ENCODE data around the gene DMC1.
"Not testable (repeated sequence)": the region's sequence is repeated elsewhere in the genome, so short reads cannot be mapped to it uniquely, and the experiment has no call there.

Gene DMC1

GRCh38 chr22:38569972-38570778 lies at the start of gene DMC1:
Gene DMC1 (minus strand): TSS chr22:38570183. CDS start chr22:38568256, 1,927 bp downstream.
- DNase-seq: peak; percentile 93 to 98 (median 97)

GRCh38 chr22:38618682-38619081 lies 48.7 kb upstream of the DMC1 start:
- no peak for DNase-seq

DNA sequence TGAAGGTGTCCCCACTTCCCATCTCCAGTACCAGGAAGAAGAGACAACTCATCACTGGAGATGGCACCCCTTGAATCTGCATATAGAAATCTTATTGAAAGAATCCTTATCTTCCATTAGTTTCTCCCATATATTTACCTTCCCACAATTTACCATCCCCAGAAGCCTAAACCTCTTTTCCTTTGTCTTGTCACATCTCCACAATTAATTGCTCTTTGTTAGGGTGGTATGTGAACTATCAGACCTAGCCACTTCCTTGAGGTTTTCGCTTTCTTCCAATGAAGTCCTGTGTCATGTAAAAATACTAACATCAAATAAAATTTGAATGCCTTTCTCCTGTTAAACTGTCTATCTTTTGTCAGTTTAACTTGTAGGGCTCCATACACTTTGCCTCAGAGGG lies 48.3 kb upstream of the DMC1 start:
- DNase-seq: no peak

DNA sequence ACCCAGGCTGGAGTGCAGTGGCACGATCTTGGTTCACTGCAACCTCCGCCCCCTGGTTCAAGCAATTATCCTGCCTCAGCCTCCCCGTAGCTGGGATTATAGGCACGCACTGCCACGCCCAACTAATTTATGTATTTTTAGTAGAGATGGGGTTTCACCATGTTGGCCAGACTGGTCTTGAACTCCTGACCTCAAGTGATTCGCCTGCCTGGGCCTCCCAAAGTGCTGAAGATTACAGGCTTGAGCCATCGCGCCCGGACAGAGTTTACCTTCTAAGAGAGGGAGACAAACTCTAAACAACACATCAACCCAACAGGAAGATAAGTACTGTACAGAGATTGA lies 45.1 kb upstream of the DMC1 start:
- not testable (repeated sequence) for DNase-seq

GRCh38 chr22:38614332-38615063 lies 44.5 kb upstream of the DMC1 start:
- no peak for DNase-seq

DNA sequence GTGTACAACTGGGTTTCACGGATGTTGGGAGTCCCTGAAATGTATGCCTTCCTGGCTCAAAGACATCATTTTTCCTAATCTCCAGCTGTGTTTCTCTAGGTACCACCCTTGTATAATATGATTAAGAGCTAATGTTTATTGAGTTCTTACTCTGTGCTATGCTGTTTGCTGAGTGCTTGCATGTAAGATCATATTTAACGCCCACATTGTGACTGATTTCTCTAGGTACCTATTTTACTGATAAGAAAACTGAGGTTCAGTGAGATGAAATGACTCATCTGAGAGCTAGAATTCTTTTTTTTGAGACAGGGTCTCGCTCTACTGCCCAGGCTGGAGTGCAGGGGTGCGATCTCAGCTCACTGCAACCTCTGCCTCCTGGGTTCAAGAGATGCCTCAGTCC lies 43.6 kb upstream of the DMC1 start:
- no peak for DNase-seq

DNA sequence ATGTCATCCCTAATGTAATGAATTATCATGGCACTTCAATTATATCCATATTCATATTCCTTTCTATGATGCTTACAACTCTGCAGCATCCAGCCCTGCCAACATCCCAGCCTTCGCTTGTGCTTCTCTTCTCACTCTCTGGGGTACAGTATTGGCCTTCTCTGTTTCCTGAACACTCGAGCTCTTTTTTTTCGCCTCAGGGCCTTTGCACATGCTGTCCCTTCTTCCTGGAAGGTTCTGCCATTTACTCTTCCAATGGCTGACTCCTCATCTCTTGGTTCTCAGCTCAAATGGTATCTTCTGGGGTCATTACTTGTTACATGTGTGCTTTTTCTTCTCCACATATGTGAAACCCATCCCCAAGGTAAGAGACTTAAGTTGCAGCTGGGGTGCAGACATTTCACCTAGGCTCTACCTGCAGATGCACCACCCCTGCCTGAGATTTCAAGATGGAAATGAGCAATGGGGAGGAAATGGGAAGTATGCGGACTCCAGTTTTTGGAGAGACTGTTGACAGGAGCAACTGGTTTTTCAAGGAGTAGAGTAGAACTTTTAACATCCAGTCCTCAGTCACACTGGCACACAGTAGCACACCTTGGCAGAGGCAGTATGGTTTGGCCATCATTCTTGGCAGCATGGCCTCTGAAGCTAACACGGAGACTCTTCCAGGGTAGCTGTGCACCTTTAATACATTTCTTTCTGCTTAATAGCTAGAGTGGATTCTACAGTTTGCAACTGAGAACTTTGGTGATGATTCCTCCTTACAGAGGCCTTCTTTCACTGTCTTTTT lies 42.4 kb upstream of the DMC1 start:
- DNase-seq: no peak

DNA sequence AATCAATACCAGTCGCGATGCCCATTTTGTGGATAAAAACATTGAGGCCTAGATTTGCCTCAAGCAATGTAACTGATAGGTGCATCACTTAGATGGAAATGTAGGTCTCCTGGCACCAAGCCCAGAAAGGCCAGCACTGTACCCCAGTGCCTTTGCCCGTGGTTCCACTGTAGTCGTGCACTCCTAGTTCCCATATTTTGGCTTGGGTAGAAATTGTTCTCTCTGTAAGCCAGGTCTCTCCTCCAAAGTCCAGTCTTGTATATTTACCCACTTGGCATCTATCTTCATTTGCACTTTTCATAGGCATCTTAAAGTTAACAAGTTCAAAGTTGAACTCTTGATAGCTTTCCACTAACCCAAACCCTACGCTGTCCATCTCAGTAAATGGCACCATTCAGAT lies 41.6 kb upstream of the DMC1 start:
- no peak for DNase-seq

GRCh38 chr22:38610234-38610633 lies 40.3 kb upstream of the DMC1 start:
- no peak for DNase-seq

DNA sequence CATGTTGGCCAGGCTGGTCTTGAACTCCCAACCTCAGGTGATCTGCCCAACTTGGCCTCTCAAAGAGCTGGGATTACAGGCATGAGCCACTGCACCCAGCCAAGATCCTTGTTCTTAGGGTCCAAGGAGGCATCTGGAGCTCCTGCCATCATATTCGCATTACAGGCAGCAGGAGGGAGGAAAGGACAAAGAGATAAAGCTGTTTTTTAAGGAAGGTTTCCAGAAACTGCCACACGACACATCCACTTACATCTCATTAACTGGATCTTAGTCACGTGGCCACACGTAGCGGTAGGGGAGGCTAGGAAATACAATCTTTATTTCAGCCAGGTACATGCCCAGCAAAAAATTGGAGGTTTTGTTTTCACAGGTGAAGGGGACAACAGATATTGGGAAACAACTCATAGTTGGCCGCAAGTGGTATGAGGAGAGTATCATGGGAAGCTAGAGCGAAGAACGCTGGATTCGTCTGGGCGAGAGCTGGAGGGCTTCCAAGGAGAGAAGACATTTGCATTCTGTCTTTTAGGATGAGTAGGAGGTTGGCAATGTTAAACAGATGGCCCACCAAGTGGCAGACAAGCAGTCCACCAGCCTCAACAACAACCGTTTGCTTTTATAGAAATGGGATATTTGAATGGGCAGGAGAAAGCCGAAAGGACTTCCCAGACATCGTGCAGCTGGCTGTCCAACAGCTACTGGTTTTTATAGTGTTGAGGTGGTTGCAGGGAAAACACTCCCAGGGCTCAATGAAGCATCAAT lies 39.2 kb upstream of the DMC1 start:
- DNase-seq: no peak

DNA sequence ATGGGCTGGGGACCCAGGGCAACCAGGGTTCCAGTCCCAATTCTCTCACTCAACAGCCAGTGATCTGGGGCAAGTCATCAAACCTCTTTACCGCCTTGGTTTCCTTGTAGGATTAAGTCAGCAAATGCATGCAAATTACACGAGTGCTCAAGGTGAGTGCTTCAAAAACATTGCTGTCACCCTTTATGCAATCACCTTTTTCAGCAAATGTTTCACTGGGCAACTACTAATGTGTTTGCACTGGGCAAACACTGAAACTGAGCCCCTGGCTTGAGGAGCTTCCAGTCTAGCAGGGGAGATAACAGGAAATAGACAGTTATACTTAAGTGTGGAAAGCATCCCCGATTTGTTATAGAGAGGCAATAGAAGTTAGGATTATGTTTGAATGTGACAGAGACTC lies 37.7 kb upstream of the DMC1 start:
- no peak for DNase-seq

DNA sequence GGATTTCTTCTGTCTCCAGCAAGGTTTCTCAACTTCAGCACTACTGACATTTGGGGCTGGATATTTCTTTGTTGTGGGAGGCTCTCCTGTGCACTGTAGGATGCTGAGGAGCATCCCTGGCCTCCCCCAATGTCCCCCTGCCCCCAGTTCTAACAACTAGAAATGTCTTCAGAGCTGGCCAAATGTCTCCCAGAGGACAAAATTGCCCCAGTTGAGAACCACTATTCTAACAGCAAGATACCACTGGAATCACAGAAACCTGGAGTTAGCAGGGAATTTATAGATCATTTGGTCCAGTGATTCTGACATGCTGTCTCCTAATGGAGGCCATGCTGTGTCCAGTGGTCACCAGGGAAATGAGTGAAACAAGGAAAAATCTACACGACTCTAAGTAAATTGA lies 32.2 kb upstream of the DMC1 start:
- no peak for DNase-seq

DNA sequence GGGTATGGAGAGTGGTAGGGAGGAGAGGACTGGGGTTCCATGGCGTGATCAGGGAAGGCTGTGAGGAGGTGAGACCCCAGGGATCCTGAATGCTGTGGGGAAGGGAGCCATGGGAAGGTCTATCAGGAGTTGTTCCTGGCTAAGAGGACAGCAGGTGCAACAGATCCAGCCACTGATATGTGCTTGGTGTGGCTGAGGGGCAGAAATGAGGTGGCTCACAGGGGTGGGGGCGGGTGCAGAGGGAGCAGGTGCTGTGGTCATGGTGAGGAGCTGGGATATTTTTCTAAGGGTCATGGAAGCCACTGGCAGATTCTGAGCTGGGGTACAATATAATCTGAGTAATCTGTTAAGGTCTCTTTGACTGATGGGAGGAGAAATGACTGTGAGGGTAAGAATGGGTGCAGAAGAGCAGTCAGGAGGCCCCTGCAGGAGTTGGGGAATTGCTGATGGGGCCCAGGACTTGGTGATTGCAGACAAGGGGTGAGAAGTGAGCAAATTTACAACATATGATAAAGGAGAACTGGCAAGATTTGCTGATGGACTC lies 31.3 kb upstream of the DMC1 start:
- DNase-seq: no peak

GRCh38 chr22:38599466-38599865 lies 29.5 kb upstream of the DMC1 start:
- no peak for DNase-seq

DNA sequence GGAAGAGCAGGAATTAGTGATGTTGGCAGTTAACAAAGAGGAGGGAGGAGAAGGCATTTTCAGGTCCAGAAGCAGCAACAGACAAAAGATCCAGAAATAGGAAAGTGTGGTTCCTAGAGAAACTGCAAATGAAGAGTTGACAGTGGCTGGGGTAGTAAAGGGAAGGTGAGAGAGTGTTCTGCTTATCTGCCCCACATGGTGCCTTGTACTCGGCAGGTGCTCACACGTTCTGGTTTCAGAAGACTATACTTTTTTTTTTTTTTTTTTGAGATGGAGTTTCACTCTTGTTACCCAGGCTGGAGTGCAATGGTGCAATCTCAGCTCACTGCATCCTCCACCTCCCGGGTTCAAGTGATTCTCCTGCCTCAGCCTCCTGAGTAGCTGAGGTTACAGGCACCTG lies 12.9 kb upstream of the DMC1 start:
- DNase-seq: not testable (repeated sequence)

DNA sequence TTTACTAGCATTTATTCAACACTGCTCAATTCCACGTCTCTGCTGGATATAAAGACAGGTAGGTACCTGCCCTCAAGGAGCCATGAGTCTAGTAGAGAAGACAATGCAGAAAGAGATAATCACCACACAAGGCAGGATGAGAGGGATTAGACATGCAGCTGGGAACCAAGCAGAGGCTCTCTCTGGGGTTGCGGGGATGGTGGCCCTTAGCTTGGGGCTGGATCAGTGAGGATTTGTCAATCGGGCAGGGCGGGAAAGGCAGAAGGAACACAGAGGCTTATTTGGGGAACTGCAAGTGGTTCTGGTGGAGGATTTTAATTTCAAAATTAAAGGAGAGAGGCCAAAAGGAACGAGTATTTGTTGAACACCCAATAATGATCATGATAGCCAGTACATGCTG lies 8.5 kb upstream of the DMC1 start:
- no peak for DNase-seq

- peak in 3 of 6 experiments; percentile 2 to 42 (median 36) for DNase-seq
These were observed 2.1 kb upstream of the DMC1 start for GRCh38 chr22:38572065-38572464.

DNA sequence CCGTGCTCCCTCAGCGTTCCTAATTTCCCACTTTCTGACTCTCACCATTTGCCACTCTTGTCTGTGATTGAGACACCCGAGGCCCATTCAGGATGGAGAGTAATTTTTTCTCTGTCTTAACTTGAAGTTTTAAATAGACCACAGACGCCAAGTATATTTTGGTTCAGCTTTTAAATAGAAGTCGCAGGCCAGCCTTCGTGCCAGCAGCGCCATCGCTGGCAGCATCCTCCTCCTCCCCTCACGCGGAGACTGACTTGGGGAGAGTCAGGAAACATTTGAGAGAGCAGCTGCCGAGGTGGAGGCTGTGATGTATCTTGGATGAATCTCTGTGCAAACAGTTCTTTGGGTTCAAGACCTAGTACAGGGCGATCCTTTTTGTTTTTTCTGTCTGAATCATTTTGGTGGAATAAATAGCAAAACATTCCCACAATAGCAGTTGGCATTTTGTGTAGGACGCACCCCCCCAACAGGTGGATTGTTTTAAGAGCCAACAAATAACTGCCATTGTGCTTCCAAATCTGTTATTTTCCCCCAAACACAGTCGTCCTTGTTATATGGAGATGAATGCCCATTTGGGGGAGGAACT lies 889 bp upstream of the DMC1 start:
- peak in 5 of 6 experiments; percentile 24 to 67 (median 42) for DNase-seq

DNA sequence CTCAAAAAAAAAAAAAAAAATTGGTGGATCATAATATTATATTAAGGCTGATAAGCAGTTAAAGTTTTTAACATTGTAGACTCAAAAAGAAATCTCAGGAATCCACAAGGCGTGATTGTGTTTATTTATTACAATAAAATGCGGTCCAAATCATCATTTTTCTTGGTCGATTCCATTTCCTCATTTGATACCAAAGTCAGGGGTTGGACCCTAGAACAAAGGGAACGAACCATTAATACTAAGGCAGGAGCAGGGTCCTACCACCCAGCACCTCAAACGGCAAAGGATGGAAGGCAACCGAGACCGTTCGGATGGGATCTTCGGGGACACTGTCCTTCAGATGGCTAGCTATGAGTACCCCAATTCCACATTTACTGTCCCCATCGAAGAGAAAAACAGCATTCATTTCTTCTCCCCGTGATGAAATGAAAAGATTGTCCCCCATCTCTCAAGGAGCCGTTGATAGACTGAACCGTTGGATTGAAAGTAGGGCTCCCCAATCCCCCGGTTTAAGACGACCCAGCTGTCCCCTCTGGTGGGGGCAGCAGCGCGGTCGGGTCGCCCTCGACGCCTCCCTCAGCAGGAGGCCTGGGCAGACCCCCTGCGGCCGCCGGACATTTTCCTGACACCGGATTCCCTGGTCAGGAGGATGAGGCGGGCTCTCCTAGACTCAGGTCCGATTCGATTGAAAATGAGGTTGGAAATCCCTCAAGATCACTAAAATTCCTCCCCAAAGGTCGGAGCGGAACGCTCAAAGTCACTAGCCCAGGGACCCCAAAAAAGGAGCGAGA lies 607 bp downstream of the DMC1 start:
- DNase-seq: no peak

DNA sequence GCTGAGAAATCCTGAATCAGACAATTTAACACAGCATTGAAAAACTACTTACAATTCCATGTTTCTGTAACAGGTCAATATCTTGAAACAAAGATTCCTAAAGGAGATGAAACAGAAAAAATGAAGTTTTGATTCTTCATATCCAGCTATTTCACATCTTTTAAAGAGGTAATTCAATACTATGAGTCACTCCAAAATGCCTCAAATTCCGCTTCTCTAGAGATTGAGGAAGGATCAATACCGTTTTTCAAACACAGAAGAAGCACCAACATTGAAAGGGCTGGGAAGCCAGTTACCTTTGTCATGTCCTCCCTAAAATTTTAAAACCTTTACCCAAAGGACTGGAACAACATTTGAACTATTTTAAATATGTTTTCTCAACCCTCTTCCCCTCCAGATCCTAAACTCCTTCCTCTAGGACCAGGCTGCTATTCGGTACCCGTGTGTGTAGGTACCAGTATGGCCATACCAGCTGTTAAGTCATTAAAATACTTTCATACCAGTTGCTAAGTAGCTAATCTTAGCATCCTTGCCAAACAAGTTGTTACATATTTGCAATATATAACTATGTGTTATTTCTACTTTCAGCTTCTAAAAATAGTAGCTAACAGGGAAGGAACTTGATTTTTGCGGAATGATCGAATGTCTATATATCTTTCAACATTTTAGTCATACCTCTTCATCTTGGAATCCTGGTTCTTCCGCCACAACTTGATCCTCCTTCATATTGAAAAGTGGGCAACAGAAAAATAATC lies 2.3 kb downstream of the DMC1 start:
- no peak for DNase-seq
